Testis (tissue), 3 donors: ENCODE measurements around the gene IL3. TPM values are rescaled to one million over a fixed set of nuclear protein-coding genes. Genes with fewer than 3 reads are reported as not detected.

Source experiments
- DNase-seq: peaks from one replicate; pipeline ENCODE4 v3.0.0-alpha.2; 2019
- H3K27ac ChIP-seq, 2 donors: fragments of 200-600 bp; sonication (generic); one replicate each; pipeline ENCODE4 v1.5.1; 2019
- H3K27me3 ChIP-seq: fragments of 200-600 bp; sonication (generic); one replicate; pipeline ENCODE4 v1.5.1; 2019
- H3K36me3 ChIP-seq: fragments of 200-600 bp; sonication (generic); one replicate; pipeline ENCODE4 v1.5.1; 2017; ENCODE audit warnings: low read depth; ENCODE audit errors: missing control alignments
- H3K4me1 ChIP-seq: fragments of 200-600 bp; sonication (generic); one replicate; pipeline ENCODE4 v1.5.1; 2019
- H3K4me3 ChIP-seq, 2 donors: fragments of 200-600 bp; sonication (generic); one replicate each; pipeline ENCODE4 v1.5.1; 2017 to 2019
- H3K9me3 ChIP-seq: fragments of 200-600 bp; sonication (generic); one replicate; pipeline ENCODE4 v1.5.1; 2017
- CTCF ChIP-seq, 3 experiments: fragments of 450-650 bp in 2 of 3; fragments of 200-600 bp in 1 of 3; sonication (generic) in 1 of 3; IDR thresholded peaks; one replicate each; pipeline ENCODE4 v1.5.1; 2016 to 2019; ENCODE audit warnings: antibody characterized with exemption in 3 of 3, mild to moderate bottlenecking in 2 of 3, moderate library complexity in 1 of 3
- POLR2A ChIP-seq: fragments of 450-650 bp; IDR thresholded peaks from one replicate; pipeline ENCODE4 v1.6.1; 2017; ENCODE audit warnings: antibody characterized with exemption, mild to moderate bottlenecking, moderate library complexity
- WGBS, 2 donors: methylation state at CpG; one replicate each; pipeline ENCODE4 v1.1.5; 2018; 5-methylcytosine and 5-hydroxymethylcytosine counted together
- intact Hi-C: fragments of 100-400 bp; cut with DNase I; formaldehyde crosslinking; loops from one replicate; pipeline ENCODE4 v1.15.1; 2023; ENCODE audit warnings: low total_unique reads
- polyA plus RNA-seq: library from polyadenylated mRNA; stranded (reverse); fragments of 350-450 nt; fragmentation: Illumina TruSeq; extraction: RNeasy Lipid Tissue Mini Kit (QIAGEN cat#74804); gene quantifications from one replicate; pipeline ENCODE4 v1.2.3, GENCODE V29; 2014; ENCODE audit warnings: low read depth, low replicate concordance; ENCODE audit not compliant: insufficient read depth
- total RNA-seq, 2 donors: library from RNA; depleted of rRNA; stranded (reverse); fragments of >200 nt; gene quantifications; one replicate each; pipeline ENCODE4 v1.2.3, GENCODE V29; 2016

IL3 gene
- total and polyA plus RNA-seq, 3 donors from 2014 or later, result 0.39 TPM; not detected in 2

- DNase-seq, result no peak
- Histone ChIP-seq H3K4me3 (no peak overlapping the region), H3K4me1 (no peaks in the 10 kb centered on the region), H3K36me3 (no peaks in the 10 kb centered on the region), H3K9me3 (no peaks in the 10 kb centered on the region), H3K27ac (no peak overlapping the region), H3K27me3 (no peaks in the 10 kb centered on the region)
- TF ChIP-seq CTCF (IDR thresholded peaks at IDR 0.05) (no peak), POLR2A (no peak)
- intact Hi-C loops, result no loop called here
- WGBS, 2 donors, result 91 to 92% methylated on average over 8 of the region's 8 CpGs
These were observed 16.5 kb downstream of the IL3 start for GRCh38 chr5:132076983-132077382.

GRCh38 chr5:132079081-132079480 lies 18.6 kb downstream of the IL3 start:
- Histone ChIP-seq H3K4me3 (no peak overlapping the region), H3K4me1 (no peaks in the 10 kb centered on the region), H3K9me3 (no peaks in the 10 kb centered on the region), H3K27ac (no peak overlapping the region), H3K27me3 (no peaks in the 10 kb centered on the region), H3K36me3 (no peaks in the 10 kb centered on the region)
- DNase-seq, result no peak
- TF ChIP-seq POLR2A (no peak), CTCF (IDR thresholded peaks at IDR 0.05) (no peak)
- intact Hi-C loops, result no loop called here
- WGBS, 2 donors, result 84 to 89% methylated on average over 3 to 4 of the region's 4 CpGs

- 97 to 100% methylated on average over 1 to 3 of the region's 3 CpGs for WGBS, 2 donors
- TF ChIP-seq CTCF (IDR thresholded peaks at IDR 0.05) (no peak), POLR2A (no peak)
- H3K9me3 ChIP-seq, result no peaks in the 10 kb centered on the region
- intact Hi-C loops, result no loop called here
- no peak overlapping the region for H3K27ac ChIP-seq
- no peaks in the 10 kb centered on the region for H3K27me3 ChIP-seq
- no peak for DNase-seq
- no peaks in the 10 kb centered on the region for H3K4me1 ChIP-seq
- no peaks in the 10 kb centered on the region for H3K36me3 ChIP-seq
- H3K4me3 ChIP-seq, result no peak overlapping the region
These were observed 19.2 kb downstream of the IL3 start for GRCh38 chr5:132079619-132080018.

- intact Hi-C loops, result no loop called here
- no peak for TF ChIP-seq POLR2A
- no peak for TF ChIP-seq CTCF (IDR thresholded peaks at IDR 0.05)
- Histone ChIP-seq H3K4me3 (no peak overlapping the region), H3K4me1 (no peaks in the 10 kb centered on the region), H3K9me3 (no peaks in the 10 kb centered on the region), H3K27me3 (no peaks in the 10 kb centered on the region), H3K27ac (no peak overlapping the region), H3K36me3 (no peaks in the 10 kb centered on the region)
- no peak for DNase-seq
- WGBS, 2 donors, result 75 to 88% methylated on average over 2 to 3 of the region's 3 CpGs
These were observed 20.1 kb downstream of the IL3 start for GRCh38 chr5:132080595-132080994.

GRCh38 chr5:132081458-132081857 lies 21.0 kb downstream of the IL3 start:
- intact Hi-C loops, result no loop called here
- no peaks in the 10 kb centered on the region for H3K9me3 ChIP-seq
- no peaks in the 10 kb centered on the region for H3K4me1 ChIP-seq
- TF ChIP-seq POLR2A (no peak), CTCF (IDR thresholded peaks at IDR 0.05) (no peak)
- no peak overlapping the region for H3K27ac ChIP-seq
- H3K36me3 ChIP-seq, result no peaks in the 10 kb centered on the region
- WGBS, 2 donors, result 99 to 100% methylated on average over 1 to 3 of the region's 3 CpGs
- no peak for DNase-seq
- H3K27me3 ChIP-seq, result no peaks in the 10 kb centered on the region
- no peak overlapping the region for H3K4me3 ChIP-seq
